Measurements from ENCODE around the gene EFS. TPM values are rescaled to one million over a fixed set of nuclear protein-coding genes. Genes with fewer than 3 reads are reported as not detected.

Gene EFS
- total and polyA plus RNA-seq, 2 experiments from 2014 or later = 9.7 to 21.9 TPM

- Histone ChIP-seq H3K9me3 (ENCODE audit: low read depth) (no peaks in the 10 kb centered on the region), H3K4me3 (no peak overlapping the region), H3K27ac (no peak overlapping the region), H3K4me2 (no peak overlapping the region), H3K79me2 (no peaks in the 10 kb centered on the region), H3K36me3 (replicated peaks; ENCODE audit: insufficient read depth, low read depth) (no peaks in the 10 kb centered on the region), H3K4me1 (ENCODE audit: insufficient read depth) (no peaks in the 10 kb centered on the region), H4K20me1 (ENCODE audit: insufficient read depth, poor library complexity, severe bottlenecking) (no peaks in the 10 kb centered on the region), H3K9me2 (replicated peaks; ENCODE audit: insufficient read depth) (no peaks in the 10 kb centered on the region), H2AFZ (no peak overlapping the region), H3K27me3 (no peaks in the 10 kb centered on the region)
- WGBS (ENCODE audit: low lambda C conversion rate, missing lambda C conversion rate) = 89% methylated on average over 14 of the region's 14 CpGs
- no peak for DNase-seq (ENCODE audit: low spot score)
- TF ChIP-seq EZH2 (IDR thresholded peaks at IDR 0.05; ENCODE audit: borderline replicate concordance) (no peak), CTCF (IDR thresholded peaks at IDR 0.05; ENCODE audit: poor library complexity) (no peak), EZH2phosphoT487 (IDR thresholded peaks at IDR 0.05; ENCODE audit: low read depth, severe bottlenecking, unreplicated experiment) (no peak)
These were observed 12.9 kb upstream of the EFS start for GRCh38 chr14:23377573-23378563.

GRCh38 chr14:23377198-23377550 is 12.2 kb upstream of the EFS start:
- 87% methylated on average over 11 of the region's 11 CpGs for WGBS (ENCODE audit: low lambda C conversion rate, missing lambda C conversion rate)

GRCh38 chr14:23376482-23377197 is 11.7 kb upstream of the EFS start, which contains the start of gene CMTM5:
Gene CMTM5, plus strand, starts transcription at chr14:23377046. Its CDS starts 206 bp downstream, at chr14:23377252.
- Histone ChIP-seq H3K27ac (no peak within 1 kb of the TSS), H3K4me1 (ENCODE audit: insufficient read depth) (no peaks in the 10 kb centered on the region), H3K9me3 (ENCODE audit: low read depth) (no peaks in the 10 kb centered on the region), H2AFZ (no peak within 1 kb of the TSS), H3K9me2 (replicated peaks; ENCODE audit: insufficient read depth) (no peaks in the 10 kb centered on the region), H3K36me3 (replicated peaks; ENCODE audit: insufficient read depth, low read depth) (no peaks in the 10 kb centered on the region), H3K79me2 (no peaks in the 10 kb centered on the region), H3K4me3 (no peak within 1 kb of the TSS), H4K20me1 (ENCODE audit: insufficient read depth, poor library complexity, severe bottlenecking) (no peaks in the 10 kb centered on the region), H3K4me2 (no peak within 1 kb of the TSS), H3K27me3 (no peaks in the 10 kb centered on the region)
- WGBS (ENCODE audit: low lambda C conversion rate, missing lambda C conversion rate) = 64% methylated on average over 13 of the region's 13 CpGs
- DNase-seq (ENCODE audit: low spot score) = no peak
- no peak for TF ChIP-seq EZH2 (IDR thresholded peaks at IDR 0.05; ENCODE audit: borderline replicate concordance)
- TF ChIP-seq EZH2phosphoT487 (IDR thresholded peaks at IDR 0.05; ENCODE audit: low read depth, severe bottlenecking, unreplicated experiment) = no peak
- TF ChIP-seq CTCF (IDR thresholded peaks at IDR 0.05; ENCODE audit: poor library complexity) = no peak

More at GRCh38 chr14:23377198-23377550, 12.2 kb upstream of the EFS start:
- Histone ChIP-seq H3K27ac (no peak overlapping the region), H3K4me3 (no peak overlapping the region), H3K4me1 (ENCODE audit: insufficient read depth) (no peaks in the 10 kb centered on the region), H2AFZ (no peak overlapping the region), H3K9me3 (ENCODE audit: low read depth) (no peaks in the 10 kb centered on the region), H3K9me2 (replicated peaks; ENCODE audit: insufficient read depth) (no peaks in the 10 kb centered on the region), H3K27me3 (no peaks in the 10 kb centered on the region), H4K20me1 (ENCODE audit: insufficient read depth, poor library complexity, severe bottlenecking) (no peaks in the 10 kb centered on the region), H3K79me2 (no peaks in the 10 kb centered on the region), H3K4me2 (no peak overlapping the region), H3K36me3 (replicated peaks; ENCODE audit: insufficient read depth, low read depth) (no peaks in the 10 kb centered on the region)
- TF ChIP-seq EZH2 (IDR thresholded peaks at IDR 0.05; ENCODE audit: borderline replicate concordance) (no peak), EZH2phosphoT487 (IDR thresholded peaks at IDR 0.05; ENCODE audit: low read depth, severe bottlenecking, unreplicated experiment) (no peak), CTCF (IDR thresholded peaks at IDR 0.05; ENCODE audit: poor library complexity) (no peak)
- no peak for DNase-seq (ENCODE audit: low spot score)
